GM12864 (cell line): ENCODE results near the gene ITLN2.
"Not testable (repeated sequence)": the region's sequence is repeated elsewhere in the genome, so short reads cannot be mapped to it uniquely, and the experiment has no call there.

Source experiments
- DNase-seq: peaks from one replicate; pipeline ENCODE4 v3.0.0-alpha.2; 2011; ENCODE audit warnings: low read depth
- H3K4me3 ChIP-seq: 2 replicates; pipeline ENCODE4 v1.5.1; 2011; ENCODE audit warnings: mild to moderate bottlenecking, low read depth, low read length, control low read depth
- CTCF ChIP-seq: IDR thresholded peaks from 2 replicates; pipeline ENCODE4 v1.5.1; 2011; ENCODE audit warnings: low read depth, mild to moderate bottlenecking, moderate library complexity, low read length, control low read depth, inconsistent platforms; ENCODE audit errors: missing control alignments

Gene ITLN2

DNA sequence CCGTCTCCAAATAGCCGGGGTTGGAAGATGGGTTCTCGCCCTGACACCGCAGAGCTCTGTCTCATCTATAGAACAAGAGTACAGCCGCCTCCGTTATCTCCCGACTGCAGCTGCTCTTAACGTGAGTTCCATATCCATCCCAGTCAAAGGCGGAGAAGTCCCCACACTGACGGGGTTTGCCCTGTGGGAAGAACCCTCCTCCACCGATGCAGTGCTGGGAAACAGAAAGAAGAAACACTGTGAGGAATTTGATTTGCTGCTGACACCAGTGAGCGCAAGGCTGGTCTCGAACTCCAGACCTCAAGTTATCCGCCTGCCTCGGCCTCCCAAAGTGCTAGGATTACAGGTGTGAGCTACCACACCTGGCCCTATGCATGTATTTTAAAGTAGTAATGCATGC, 9.5 kb downstream of the ITLN2 start:
- no peak for DNase-seq
- H3K4me3 ChIP-seq, result no peak overlapping the region
- no peak for TF ChIP-seq CTCF

DNA sequence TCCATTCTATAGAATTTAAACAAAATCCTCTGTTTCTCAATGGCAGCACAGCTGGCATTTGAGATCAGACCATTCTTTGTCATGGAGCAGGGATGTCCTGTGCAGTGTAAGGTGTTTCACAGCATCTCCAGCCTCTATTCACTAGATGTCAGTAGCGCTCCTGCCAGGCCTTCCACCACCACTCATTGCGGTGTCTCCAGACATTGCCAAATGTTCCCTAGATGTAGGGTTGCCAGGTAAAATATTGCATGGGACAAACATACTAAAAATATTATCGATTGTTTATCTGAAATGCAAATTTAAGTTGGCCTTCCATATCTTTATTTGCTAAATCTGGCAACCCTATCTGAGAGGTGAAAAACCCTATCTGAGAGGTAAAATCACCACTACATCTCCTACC, 11.7 kb downstream of the ITLN2 start:
- no peak for TF ChIP-seq CTCF
- H3K4me3 ChIP-seq, result no peak overlapping the region
- DNase-seq, result no peak

DNA sequence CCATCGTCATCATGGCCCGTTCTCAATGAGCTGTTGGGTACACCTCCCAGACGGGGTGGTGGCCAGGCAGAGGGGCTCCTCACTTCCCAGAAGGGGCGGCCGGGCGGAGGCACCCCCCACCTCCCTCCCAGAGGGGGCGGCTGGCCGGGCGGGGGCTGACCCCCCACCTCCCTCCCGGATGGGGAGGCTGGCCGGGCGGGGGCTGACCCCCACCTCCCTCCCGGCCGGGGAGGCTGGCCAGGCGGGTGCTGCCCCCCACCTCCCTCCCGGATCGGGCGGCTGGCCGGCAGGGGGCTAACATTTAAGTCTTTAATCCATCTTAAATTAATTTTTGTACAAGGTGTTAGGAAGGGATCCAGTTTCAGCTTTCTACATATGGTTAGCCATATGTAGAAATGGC, 17.9 kb downstream of the ITLN2 start:
- H3K4me3 ChIP-seq, DNase-seq: not testable (repeated sequence)

DNA sequence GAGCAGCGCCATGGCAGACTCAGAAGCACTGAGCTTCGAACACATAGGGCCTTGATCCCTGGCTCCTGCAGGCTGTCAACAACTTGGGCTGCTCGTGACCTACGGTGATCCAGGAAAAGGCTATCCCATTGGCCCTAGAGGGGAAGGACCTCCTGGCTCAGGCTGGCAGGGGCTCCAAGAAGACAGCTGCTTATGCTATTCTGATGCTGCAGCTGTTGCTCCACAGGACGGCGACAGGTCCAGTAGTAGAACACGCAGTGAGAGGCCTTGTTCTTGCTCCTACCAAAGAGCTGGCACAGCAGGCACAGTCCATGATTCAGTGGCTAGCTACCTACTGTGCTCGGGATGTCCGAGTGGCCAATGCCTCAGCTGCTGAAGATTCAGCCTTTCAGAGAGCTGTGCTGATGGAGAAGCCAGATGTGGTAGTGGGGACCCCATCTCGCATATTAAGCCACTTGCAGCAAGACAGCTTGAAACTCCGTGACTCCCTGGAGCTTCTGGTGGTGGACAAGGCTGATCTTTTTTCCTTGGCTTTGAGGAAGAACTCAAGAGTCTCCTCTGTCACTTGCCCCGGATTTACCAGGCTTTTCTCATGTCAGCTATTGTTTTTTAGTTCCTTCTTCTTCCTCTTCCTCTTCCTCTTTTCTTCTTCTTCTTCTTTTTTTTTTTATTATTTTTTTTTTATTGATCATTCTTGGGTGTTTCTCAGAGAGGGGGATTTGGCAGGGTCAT, 18.9 kb downstream of the ITLN2 start:
- DNase-seq, result no peak
- no peak for TF ChIP-seq CTCF
- H3K4me3 ChIP-seq, result no peak overlapping the region

DNA sequence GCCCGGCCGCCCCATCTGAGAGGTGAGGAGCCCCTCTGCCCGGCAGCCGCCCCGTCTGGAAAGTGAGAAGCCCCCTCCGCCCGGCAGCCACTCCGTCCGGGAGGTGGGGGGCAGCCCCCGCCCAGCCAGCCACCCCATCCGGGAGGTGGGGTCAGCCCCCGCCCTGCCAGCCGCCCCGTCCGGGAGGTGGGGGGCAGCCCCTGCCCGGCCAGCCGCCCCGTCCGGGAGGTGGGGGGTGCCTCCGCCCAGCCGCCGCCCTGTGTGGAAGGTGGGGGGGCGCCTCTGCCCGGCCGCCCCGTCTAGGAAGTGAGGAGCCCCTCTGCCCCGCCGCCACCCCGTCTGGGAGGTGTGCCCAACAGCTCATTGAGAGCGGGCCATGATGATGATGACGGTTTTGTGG, 21.3 kb downstream of the ITLN2 start:
- DNase-seq, H3K4me3 ChIP-seq: not testable (repeated sequence)

- H3K4me3 ChIP-seq, result no peak overlapping the region
- no peak for DNase-seq
- no peak for TF ChIP-seq CTCF
Measured at GRCh38 chr1:160925652-160926244, 28.9 kb downstream of the ITLN2 start.

DNA sequence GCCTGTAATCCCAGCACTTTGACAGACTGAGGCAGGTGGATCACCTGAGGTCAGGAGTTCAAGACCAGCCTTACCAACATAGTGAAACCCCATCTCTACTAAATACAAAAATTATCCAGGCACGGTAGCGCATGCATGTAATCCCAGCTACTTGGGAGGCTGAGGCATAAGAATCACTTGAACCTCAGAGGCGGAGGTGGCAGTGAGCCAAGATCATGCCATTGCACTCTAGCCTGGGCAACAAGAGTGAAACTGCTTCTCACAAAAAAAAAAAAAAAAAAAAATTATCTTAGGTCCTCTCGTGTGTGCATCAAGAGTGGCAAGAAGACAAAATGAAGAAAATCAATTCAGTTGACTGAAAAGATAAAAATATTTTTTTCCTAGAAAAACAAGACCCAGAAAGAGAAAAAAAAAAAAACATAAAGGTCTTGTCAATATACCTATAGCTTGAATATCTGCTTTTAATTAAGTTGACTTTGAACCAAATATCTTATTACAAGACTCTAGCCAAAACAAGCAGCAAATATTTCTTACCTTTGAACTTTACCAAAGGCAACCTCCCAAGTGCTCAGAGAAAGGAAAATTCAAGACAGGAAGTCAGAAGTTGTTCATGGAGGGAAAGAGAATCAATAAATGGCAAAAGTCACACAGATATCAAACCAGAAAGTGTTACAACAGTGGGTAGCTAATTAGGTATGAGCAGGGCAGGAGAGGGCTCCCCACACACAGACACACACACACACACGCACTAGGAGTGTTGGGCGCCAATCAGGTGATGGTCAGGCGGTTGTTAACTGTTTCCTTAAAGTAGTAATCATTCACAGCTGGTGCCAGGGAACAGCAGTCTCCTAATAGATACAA, 29.6 kb downstream of the ITLN2 start:
- no peak overlapping the region for H3K4me3 ChIP-seq
- DNase-seq, result no peak
- TF ChIP-seq CTCF, result no peak
